HL-60 (cell line): ENCODE measurements around the gene MMP28.
A peak's percentile ranks its signal among the peaks of the same experiment; 100 is the strongest.

Experiments
- DNase-seq, 2 experiments: peaks; one replicate each; pipeline ENCODE4 v3.0.0-alpha.2; 2010 to 2020; ENCODE audit warnings: low read depth in 1 of 2, low spot score in 1 of 2
- H3K27ac ChIP-seq: fragments of 250-450 bp; sonication (Bioruptor Pico); replicated peaks from 2 replicates; pipeline ENCODE4 v1.5.1; 2020; ENCODE audit warnings: mild to moderate bottlenecking, moderate library complexity
- H3K27me3 ChIP-seq: fragments of 250-450 bp; sonication (Bioruptor Pico); 2 replicates; pipeline ENCODE4 v1.5.1; 2021; ENCODE audit warnings: mild to moderate bottlenecking, moderate library complexity; ENCODE audit not compliant: insufficient read depth, poor library complexity, severe bottlenecking
- H3K4me3 ChIP-seq: replicated peaks from 2 replicates; pipeline ENCODE4 v1.5.1; 2011; ENCODE audit warnings: mild to moderate bottlenecking, control low read depth, low read length; ENCODE audit not compliant: insufficient read depth
- GABPA ChIP-seq: IDR thresholded peaks from 2 replicates; pipeline ENCODE4 v1.6.1; 2012; ENCODE audit warnings: low read depth
- POLR2AphosphoS5 ChIP-seq: IDR thresholded peaks from 2 replicates; pipeline ENCODE4 v1.6.1; 2012; ENCODE audit warnings: low read depth
- SPI1 ChIP-seq: IDR thresholded peaks from 2 replicates; pipeline ENCODE4 v1.6.1; 2012; ENCODE audit warnings: low read depth, mild to moderate bottlenecking, borderline replicate concordance
- TF ChIP-seq, protein P1 (sequence below): IDR thresholded peaks from one replicate; pipeline ENCODE4 v1.5.1; 2011; ENCODE audit warnings: low read length, control low read depth, inconsistent platforms; ENCODE audit not compliant: insufficient read depth
- TF ChIP-seq, protein P2 (sequence below): IDR thresholded peaks from 2 replicates; pipeline ENCODE4 v1.6.1; 2012; ENCODE audit warnings: low read depth; ENCODE audit not compliant: insufficient replicate concordance

Gene MMP28

DNA sequence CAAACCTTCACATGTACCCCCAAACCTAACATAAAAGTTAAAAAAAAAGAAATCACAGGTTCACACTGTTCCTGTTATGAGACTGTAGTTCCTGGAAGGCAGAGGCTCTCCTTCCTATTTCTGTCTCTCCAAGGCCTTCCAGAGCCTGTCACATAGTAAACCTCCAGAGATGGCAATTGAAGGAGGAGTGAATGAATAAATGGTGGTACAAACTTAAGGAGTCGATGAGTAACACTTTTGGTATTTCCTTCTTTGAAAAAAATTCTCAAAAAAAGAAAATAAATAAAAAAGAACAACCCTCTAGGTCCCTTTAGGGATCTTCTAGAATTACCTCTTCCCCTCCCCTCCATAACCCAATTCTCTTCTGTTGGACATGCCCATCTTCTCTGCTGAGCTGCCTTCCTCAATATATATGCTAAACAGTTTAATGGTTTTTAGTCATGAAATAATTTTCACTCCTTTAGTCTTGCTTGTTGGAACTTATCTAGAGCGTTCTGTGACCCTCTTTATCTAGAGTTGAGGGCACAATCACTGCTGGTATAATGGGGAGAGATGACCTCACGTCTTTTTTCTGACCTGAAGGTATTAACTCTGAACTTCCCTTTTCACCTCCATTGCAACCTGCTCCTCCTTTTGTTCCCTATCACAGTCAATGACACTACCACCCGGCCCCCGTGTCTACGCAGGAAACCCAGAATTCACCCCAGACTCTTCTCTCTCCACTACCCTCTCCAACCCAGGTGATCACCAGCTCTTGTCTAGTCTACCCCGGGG lies 12.1 kb upstream of the MMP28 start:
- H3K4me3 ChIP-seq: no peak overlapping the region
- H3K27me3 ChIP-seq: no peaks in the 10 kb centered on the region
- TF ChIP-seq POLR2AphosphoS5: no peak
- TF ChIP-seq GABPA: no peak
- TF ChIP-seq, protein P1, sequence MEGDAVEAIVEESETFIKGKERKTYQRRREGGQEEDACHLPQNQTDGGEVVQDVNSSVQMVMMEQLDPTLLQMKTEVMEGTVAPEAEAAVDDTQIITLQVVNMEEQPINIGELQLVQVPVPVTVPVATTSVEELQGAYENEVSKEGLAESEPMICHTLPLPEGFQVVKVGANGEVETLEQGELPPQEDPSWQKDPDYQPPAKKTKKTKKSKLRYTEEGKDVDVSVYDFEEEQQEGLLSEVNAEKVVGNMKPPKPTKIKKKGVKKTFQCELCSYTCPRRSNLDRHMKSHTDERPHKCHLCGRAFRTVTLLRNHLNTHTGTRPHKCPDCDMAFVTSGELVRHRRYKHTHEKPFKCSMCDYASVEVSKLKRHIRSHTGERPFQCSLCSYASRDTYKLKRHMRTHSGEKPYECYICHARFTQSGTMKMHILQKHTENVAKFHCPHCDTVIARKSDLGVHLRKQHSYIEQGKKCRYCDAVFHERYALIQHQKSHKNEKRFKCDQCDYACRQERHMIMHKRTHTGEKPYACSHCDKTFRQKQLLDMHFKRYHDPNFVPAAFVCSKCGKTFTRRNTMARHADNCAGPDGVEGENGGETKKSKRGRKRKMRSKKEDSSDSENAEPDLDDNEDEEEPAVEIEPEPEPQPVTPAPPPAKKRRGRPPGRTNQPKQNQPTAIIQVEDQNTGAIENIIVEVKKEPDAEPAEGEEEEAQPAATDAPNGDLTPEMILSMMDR: no peak
- no peak for TF ChIP-seq SPI1
- TF ChIP-seq, protein P2, sequence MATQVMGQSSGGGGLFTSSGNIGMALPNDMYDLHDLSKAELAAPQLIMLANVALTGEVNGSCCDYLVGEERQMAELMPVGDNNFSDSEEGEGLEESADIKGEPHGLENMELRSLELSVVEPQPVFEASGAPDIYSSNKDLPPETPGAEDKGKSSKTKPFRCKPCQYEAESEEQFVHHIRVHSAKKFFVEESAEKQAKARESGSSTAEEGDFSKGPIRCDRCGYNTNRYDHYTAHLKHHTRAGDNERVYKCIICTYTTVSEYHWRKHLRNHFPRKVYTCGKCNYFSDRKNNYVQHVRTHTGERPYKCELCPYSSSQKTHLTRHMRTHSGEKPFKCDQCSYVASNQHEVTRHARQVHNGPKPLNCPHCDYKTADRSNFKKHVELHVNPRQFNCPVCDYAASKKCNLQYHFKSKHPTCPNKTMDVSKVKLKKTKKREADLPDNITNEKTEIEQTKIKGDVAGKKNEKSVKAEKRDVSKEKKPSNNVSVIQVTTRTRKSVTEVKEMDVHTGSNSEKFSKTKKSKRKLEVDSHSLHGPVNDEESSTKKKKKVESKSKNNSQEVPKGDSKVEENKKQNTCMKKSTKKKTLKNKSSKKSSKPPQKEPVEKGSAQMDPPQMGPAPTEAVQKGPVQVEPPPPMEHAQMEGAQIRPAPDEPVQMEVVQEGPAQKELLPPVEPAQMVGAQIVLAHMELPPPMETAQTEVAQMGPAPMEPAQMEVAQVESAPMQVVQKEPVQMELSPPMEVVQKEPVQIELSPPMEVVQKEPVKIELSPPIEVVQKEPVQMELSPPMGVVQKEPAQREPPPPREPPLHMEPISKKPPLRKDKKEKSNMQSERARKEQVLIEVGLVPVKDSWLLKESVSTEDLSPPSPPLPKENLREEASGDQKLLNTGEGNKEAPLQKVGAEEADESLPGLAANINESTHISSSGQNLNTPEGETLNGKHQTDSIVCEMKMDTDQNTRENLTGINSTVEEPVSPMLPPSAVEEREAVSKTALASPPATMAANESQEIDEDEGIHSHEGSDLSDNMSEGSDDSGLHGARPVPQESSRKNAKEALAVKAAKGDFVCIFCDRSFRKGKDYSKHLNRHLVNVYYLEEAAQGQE: no peak
- no peak for DNase-seq
- H3K27ac ChIP-seq: no peak overlapping the region; the same call in 1 of the 2 replicates

DNA sequence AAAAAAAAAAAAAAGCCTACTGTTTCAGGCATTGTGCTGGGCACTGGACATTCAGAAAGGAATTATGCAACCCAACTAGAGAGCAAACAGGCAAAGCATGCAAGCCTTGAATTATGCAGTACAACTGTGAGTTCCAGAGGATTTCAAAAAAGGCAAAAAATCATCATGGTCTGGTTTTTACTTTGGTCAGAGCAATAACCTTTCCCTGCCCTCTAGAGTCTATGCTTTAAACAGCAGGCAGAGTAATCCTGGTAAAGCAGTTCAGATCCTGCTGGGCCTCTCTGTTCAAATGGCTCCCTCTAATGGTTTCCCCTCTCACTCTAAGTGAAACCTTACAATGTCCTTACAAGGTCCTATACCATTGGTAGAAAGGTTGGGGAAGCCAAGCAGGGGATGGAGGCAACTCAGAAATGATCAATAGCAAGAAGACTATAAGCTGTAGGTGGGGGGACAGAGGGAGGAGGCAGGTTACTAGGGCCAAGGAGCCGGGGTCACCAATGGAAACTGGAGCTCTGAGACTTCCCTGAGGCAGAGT lies 9.3 kb upstream of the MMP28 start:
- DNase-seq: peak; percentile 51 to 83
- H3K4me3 ChIP-seq: no peak overlapping the region
- TF ChIP-seq, protein P1: peak; percentile 97
- TF ChIP-seq SPI1: no peak
- H3K27me3 ChIP-seq: no peaks in the 10 kb centered on the region
- H3K27ac ChIP-seq: no peak overlapping the region

DNA sequence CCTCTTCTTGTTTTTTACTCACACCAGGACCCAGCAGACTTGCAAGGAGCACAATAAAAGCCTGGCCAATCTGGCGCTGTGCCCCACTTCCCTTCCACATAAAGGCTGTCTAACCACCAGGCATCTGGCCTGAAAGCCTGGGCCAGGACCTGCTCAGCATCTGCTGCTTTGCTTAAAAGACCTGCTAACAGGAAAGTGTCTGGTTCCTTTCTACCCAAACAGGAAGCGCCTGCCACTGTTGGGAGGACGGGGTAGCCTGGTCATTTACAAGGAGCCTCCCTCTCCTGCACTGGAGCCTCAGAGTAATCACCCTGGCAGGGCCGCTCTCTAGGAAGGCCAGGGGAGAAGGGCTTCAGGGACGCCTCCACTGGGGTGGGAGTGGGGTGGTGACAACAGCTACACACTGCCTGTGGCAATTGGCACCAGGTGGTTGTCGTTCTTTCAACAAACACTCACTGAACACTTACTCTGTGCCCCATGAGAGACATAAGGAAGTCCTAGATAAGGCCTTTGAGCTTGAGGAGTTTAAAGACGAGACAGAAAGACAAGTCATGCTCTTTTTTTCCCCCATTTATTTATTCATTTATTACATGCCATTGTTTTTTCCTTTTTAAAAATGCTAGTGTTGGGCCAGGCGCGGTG lies 6.3 kb upstream of the MMP28 start:
- TF ChIP-seq SPI1 (peak; percentile 78; the same call in 1 of the 2 replicates), POLR2AphosphoS5 (peak; percentile 63)
- TF ChIP-seq, protein P1: no peak
- Histone ChIP-seq H3K4me3 (no peak overlapping the region), H3K27me3 (peaks cover 5% of the 10 kb centered on the region), H3K27ac (peak overlapping the region; percentile 46)
- peak in 1 of 2 experiments; percentile 80 for DNase-seq

DNA sequence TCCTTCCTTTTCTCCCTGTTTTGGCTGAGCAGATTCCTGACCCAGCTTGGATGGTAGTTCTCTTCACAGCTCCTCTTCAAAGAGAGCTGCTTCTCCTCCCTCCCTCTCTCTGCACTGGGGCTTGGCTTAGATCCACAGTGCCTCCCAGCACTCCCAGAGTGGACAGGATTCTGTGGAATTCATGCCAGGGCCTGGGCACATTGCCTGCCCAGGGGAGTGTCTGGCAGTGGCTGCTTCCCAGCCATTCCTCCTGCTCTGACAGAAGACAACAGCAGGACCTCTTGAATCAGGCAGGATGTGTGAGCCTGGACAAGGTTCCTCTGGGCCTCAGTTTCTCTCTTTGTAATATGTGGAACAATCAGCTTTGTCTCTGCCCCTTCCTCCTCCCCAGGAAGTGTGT lies 4.5 kb upstream of the MMP28 start:
- H3K27ac ChIP-seq: no peak overlapping the region
- TF ChIP-seq, protein P1: no peak
- TF ChIP-seq GABPA (no peak), SPI1 (no peak), POLR2AphosphoS5 (no peak)
- TF ChIP-seq, protein P2: no peak
- H3K27me3 ChIP-seq: peaks cover 18% of the 10 kb centered on the region
- H3K4me3 ChIP-seq: no peak overlapping the region
- no peak for DNase-seq
